Measurements from ENCODE around the gene RET.

Gene RET

DNA sequence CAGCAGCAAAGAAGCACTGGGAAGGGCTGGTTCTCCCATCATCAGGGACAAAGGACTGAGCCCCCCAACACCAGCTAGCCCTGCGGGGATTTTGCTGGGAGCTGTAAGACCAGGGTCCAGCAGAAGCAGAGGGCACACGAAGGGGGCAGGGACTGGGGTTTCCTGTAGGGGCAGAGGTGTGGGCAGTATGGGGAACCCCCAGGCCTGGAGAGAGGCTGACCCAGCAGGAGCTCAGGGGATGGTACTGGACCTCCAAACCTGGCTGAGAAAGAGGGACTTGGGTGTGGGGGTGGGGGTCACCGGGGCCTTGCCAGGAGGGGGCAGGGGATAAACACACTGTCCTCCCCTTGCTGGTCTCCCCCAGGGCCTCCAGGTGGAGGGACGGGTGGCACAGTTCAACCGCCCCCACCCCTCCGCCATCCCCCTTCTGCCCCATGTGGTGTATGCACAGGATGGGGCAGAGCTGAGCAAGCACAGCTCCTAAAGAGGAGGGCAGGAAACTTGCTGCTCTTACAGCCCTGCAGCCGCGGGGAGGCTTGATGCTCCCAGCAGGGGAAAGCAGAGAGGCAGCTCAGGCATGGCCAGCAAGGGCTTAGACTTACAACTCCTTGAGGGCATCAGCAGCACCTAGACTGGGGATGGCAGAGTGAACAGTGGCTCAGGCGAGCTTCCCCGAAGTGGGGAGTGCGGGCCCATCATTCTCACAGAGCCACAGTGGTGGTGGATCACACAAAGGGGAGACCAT is 12.4 kb upstream of the RET start:
- DNase-seq, result no peak

DNA sequence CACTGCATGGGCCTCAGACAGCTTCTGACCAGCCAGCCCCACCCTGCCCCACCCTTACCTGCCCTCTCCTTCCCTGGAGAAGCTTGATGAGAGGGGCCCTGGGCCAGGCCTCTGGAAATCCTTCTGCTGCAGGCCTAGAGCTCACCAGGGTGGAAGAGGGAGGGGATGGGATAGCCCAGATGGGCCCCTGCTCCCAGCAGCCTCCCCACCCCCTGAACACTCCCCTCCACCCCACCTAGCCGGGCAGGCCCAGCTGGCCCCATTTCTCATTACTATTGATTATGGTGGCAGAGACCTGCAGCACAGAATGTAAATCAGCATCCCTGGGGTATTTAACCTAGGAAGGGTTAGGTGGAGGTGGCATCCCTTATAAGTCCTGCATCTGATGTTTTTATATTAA is 11.6 kb upstream of the RET start:
- DNase-seq, result no peak

DNA sequence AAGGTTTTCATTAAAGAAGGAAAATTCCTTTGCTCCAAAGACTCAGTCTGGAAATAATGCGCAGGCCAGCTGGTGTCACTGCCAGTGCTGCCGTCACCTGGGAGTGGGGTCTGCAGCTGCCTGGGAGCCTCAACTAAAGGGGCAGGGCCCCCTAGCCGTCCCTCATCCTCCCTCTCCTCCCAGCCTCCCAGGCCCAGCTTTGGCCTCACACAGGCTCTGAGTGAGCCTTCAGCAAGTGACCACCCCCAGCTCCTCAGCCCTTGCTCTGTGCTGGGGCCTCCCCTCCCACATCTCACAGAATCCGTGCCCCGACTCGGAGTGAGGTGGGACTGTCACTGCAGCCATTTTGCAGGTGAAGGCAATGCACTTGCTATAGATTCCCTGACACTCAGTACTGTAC is 11.1 kb upstream of the RET start:
- no peak for DNase-seq

DNA sequence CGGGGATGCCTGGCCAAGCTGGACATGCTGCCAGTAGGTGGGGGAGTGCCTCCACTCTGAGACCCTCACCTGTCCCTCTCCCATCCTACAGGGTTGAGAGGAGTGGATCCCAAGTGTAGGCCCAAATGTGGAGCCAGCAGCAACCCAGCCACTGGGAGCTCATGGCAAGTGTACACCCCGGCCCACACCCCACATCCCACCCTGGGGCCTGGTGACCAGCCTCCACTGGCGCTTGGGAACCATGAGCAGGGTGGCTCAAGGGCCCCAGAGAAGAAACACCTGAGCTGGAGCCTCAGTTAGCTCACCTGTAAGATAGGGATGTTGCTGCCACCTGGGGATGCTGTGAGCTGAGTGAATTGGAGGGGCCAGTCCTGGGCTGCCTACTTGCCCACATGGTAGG is 10.4 kb upstream of the RET start:
- no peak for DNase-seq

DNA sequence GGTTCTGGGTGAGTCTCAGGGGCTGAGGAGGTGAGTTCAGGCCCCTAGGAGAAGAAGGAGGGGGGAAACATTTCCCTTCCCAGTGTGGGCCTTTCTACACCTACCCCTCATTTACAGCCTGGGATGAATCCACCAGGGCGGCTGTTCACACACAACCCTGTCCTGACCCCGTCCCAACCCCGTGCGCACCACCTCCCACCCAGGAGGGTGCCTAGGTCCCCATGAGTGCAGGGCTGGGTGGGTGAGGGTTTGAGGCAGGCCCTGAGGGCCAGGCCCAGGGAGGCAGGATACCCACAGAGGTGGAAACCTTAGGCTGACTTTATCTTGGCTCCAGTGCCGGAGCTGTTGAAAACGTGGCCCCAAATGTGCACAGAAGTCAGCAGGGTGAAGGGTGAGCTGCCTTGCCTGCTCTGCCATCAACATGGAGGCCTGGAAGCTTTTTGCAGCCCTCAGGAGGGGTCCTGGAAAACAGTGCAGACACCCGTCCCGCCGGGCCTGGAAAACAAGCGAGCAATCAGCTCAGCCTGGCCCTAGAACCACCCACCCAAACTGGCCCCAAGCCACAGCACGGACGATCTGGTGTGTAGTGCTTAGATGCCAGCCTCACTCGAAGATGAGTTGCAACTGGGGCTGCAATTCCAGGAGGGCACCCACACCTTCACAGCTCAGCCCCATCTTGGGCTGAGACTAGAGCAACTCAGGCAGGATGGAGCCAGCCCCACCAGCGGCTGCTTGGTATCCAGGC is 9.3 kb upstream of the RET start:
- no peak for DNase-seq

DNA sequence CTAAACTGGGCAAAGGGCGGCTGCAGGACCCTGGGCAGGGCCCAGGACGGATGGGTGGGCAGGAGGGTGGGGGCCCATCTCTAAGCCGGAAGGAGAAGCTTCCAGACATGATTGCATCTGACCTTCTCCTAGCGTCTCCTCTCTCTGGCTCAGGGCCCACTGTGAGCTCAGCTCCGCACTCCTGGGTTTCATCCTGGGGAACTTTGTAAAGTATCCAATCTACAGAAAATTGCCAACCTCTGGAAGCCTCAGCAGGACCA is 8.8 kb upstream of the RET start:
- DNase-seq, result no peak

DNA sequence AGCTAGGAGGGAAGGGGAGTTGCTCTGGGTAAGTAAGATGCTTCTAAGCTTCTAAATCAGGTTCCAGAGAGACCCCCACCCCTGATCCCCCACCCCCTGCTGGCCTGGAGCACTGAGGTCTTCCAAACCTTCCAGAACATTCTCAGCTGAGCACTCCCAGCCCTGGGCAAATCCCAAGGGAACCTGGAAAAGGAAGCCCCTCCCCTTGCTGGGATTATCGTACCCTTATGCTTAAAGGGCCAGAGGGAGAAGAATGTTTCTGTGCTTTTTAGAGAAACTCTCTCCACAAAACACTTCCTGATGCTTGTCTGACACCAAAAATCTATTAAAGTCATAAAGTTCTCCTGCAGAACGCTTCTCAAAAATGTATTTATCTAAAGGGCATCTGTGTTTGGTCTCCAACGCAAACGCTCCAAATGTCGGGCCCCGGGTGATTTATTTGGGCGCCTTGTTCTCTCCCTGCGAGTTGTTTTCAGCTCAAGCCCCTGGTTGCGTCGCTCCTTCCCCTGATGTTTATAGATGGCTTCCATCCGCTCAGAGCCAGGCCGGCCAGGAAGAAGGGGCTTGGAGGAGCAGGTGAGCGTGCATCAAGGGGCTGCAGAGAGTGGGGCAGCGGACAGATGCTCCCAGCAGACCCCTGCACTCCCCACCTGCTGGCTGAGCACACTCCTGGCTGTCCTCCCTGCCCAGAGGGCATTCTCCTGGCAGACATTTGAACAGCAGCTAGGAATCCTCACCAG is 8.2 kb upstream of the RET start:
- DNase-seq, result no peak

DNA sequence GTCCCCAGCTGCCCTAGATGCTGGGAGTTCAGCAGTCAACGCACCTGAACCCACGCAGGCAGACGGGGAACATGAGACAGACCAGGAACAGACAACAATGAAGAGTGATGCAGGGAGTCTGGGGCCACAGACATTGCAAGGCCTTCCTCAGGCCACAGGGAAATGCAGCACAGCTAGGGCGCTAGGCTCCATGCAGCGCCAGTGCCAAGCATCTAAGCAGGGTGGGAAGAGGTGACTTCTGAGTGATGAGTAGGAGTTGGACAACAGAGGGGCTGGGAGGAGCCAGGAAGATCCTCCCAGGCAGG is 7.7 kb upstream of the RET start:
- no peak for DNase-seq

DNA sequence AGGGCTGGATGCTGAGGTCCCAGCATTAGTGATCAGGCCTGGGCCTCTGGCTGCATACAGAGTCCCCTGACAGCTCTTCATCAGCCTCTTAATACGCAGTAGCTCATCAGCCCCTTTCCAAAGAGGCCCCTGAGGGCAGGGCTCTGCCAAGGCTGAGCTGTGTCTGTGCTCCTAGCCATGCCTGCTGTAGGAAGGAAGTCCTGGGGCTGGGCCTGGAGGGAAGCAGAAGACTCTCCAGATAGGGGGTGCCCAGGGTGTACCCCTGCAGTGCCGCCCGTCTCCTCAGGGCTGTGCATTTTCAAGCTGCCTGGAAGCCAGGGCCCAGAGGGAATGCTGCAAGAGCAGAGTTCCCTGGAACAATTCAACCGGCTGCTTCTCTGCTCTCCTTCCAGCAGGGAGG is 7.3 kb upstream of the RET start:
- no peak for DNase-seq

DNA sequence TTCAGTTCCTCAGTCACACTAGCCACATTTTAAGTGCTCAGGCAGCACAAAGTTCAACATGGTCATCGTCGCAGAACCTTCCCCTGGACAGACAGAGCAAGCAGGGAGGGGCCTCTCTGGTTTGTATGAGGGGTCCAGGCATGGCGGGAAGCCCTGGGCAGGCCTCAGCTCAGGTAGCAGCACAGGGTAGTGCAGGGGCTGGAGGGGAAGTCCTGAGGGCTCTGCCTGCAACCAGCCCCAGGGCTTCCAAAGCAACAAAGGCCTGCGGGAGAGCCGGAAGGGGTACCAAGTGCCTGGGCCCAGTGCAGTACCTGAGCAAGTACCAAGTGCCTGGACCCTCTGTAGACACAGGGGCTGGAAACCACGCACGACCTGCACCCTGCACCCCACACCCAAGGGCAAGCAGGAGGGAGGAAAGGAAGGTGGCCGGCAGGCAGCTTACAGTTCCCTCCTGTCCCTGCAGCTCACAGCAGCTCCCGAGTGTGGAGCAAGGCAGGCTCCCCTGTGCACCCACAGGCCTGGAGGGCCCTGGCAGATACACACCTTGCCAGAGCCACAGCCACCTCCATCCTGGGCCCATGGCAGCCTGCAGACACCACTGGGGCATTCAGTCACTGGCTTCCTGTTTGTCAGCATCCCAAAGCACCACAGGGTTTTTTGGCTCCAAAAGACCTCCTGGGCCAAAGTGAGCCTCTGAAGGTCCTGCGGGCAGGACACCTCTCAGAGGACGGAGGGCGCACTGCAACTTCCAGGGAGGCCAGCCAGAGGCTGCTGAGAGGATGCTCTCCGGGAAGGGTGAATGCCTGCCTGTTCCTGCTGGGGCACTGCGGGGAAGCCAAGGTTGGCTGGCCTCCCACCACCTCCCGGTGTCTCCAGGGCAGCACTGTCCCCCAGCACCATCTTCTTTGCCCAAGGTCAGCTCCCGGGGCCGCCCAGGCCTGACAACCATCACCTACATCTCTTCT is 6.5 kb upstream of the RET start:
- DNase-seq, result no peak

DNA sequence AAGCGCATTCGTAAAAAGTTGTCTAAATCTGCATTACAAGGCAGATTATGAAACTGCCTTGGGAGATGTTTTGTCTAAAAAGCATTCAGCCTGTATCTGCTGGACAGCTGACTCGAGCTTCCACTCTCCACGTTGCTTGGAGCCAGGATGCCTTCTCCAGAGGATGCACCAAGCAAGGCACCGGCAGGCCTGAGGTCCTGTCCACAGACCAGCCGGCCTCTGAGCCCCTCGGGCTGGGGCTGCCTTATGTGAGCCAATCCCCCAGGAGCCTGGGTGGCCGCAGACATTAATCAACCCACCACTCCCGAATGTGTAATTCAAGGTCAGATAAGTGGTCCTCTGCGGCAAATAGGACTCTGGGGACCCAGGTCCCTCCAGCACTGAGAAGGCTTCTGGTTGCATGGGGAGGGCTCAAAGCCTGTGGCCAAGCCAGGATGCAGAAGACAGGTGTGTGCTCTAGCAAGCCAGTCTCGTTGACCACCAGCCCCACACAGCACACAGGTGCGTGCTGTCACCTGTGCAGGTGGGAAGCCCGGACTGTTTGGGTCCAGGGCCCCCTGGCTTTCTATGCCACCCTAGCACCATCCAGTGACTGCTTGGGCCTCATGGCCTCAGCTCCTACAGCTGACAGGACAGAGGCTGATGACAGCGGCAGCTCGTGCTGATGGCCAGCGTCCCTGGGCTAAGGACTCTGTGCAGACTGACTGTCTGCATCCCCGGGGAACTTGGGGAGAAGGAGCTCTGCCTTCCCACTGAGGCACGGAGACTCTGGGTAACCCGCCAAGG is 4.8 kb upstream of the RET start:
- no peak for DNase-seq

DNA sequence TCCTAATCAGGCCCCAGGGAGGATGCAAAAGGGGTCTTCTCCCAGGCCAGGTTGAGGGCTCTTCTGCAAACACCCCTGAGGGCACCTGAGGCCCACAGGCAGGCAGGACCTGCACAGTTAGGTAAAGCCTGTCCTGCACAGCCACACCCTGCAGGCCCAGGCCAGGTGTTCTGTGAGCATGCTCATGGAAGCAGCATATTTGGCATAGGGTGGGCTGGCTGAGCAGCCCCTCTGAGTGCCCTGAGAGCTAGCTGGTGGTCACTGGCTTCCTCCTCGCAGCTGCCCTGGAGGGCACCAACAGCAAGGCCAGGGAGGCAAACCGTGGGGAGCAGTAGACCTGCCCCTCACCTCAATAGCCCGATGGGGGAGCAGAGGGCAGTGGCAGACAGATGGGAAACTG is 3.7 kb upstream of the RET start:
- DNase-seq, result no peak

DNA sequence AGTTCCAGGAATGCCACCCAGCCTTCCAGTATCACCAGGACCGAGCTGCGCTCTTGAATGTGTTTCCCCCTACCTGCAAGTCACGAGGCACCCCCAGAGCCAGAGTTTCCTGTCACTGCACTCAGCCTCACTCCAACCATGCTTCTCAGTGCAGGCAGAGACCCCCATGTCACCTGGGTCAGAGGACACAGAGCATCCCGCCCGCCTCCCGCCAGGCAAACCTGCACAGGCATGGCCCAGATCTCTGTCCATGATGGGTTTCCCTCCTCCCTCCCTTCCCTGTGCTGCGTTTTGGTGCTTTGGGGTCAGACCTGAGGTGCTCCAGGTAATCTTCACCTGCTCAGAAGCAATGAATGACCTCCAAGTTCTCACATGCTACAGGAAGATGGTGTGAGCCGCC is 3.1 kb upstream of the RET start:
- DNase-seq, result no peak

DNA sequence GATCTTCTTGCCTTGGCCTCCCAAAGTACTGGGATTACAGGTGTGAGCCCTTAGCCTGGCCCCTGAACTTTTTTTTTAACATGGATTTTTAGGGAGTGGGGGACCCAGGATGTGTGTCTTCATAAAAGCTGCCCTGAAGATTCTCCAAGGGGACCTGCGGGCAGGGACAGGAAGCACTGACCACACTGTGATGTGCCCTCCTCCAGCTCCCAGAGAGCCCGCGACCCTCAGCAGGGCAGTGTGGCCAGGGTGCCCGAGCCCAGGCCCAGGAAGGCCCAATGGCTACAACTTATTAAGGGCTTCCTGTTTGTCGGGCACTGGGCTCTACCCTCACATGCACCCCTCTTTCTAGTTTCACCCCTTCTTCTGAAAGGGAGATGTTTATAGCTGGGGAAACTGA is 2.5 kb upstream of the RET start:
- no peak for DNase-seq

DNA sequence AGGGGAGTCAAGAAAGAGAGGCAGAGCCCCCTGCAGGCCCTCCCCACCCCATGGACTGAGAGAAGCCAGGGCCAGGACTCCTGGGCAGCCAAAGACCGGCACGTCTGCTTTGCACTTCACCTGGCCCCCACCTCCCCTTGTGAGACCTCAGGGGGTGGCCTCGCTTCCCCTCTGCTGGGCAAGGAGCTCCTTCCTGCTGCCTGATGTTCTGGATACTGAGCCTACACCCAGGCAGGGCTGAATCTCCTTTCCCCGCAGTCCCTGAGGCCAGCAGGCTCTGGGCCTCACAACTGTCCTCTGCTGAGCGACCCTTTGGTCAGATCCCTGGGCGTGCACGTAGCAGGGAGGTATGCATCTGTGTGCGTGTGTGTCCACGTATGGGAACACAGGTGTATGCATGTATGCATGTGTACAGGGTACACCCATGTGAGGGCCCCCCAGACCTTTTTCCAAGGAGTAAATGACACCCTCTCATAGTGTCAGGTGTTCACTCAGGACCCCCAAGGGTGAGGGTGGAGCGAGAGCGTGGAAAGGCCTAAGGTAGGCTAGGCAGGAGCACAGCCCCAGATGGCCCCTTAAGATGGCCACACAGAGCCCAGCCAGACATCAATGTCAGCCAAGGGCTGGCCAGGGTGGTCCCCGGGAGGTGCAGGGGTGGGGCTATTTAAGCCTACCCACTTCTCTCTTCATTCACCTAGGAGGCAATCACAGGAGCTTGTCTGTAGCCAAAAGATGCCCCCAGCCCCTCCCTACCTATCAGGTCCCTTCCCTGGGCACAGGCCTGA is 1.9 kb upstream of the RET start:
- no peak for DNase-seq

DNA sequence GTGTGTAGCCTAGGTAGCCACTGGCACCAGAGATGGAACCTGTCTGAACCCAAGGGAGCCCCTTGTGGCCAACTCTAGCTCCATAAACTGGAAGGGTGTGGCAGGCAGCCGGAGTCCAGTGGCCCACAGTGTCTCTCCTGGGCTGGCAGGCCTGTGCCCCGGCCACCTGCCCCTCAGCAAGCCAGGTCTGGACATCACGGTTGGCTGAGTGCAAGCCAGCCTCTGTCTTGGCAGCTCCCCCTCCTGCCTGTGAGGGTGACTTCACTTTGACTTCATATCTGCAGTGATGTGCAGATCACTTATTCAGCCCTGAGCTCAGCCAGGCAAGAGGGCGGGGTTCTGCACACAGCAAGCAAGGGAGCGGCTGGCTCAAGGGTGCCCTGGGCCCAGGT is 1.3 kb upstream of the RET start:
- no peak for DNase-seq

DNA sequence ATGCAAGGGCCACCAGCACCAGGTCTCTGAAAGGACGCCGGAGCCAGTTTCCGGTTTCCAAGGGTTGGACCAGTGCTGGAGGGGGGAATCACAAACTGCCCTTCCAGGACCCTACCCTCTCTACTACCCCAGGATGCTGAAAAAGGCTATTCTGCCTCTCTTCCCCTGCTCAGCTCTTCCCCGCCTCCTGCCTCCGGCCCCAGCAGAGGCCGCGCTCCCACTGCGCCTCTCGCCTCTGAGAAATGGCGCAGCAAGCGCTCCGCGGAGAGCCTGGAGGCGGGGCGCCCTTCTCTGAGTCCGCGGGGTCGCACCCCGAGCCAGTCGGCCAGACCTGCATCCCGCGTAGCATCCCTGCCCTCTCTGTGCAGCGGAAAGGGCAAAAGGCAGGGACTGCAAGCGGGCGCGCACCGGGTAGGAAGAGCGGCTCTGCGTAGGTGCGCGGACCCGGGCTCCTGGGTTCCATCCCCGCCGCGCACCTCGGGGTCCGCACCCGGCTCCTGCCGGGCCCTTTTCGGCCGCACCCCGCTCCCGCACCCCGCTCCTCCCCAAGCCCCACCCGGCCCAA is 476 bp upstream of the RET start:
- DNase-seq, result no peak

DNA sequence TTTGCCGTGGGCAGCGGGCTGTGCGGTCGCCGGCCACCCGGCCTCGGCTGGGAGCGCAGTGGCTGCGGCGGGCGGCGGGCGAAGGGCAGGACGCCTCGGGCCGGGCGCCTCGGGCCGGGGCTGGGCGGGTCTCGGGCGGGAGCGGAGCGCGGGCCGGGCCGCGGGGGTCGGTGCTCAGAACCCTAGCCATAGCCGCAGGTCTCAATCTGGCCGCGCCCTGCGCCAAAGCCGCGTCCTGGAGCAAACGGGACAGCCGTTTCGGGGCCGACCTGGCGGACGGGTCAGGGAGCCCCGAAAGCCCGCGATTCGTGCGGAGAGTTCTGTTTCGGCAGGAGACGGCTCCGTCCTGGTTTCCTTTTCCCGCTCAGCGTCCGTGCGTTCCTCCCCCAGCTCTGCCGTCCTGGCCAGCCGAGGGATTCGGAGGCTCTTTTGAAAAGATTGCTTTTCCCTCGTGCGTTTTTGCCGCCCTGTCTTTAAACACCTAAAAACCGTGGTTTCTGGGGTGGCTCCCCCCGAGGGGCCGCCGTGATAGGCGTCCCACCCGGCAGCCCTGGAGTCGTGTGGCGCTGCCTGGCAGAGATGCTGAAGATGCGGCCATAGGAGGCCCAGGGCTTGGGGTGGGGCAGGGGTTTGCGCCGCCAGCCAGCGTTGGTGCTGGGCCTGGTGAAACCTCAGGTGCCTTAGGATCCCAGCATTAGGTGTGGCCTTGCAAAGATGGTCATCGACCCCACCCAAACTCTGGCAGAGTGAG is 727 bp downstream of the RET start:
- DNase-seq, result no peak

DNA sequence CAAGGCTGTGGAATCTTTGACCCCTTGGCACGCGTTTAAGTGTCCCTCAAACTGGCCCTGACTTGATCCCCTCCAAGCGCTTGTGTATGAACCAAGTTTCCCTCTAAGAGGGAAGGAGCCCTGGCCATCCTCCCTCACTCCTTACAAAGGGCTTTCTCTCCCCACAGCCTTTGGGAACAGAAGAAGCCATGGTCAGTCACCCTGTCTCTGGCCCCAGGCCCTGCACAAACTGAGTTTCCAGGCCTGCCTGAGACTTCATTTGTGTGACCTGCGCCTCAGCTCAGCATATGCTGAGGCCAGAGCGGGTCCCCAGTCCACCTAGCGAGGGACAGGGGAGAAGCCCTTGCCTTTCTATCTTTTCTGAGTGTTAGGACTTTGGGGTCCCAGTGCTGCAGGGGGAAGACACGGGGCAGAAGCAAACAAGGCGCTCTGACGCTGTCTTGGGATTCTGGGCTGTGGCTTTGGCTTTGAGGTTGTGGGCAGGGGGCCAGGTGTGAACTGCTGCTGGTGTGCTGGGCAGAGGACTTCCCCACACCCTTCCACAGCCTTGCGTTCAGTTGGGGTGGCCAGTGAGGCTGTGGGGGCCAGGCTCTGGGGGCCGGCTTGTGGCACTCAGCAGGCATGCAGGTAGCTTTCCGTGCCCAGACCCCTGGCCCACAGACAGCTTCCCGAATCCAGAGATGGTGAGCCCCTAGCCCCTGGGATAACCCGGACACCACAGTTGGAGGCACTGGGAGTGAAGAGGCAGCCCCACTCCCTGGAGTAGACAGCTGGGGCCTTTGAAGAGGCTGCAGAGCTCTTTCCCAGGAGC is 1.5 kb downstream of the RET start:
- DNase-seq, result no peak

DNA sequence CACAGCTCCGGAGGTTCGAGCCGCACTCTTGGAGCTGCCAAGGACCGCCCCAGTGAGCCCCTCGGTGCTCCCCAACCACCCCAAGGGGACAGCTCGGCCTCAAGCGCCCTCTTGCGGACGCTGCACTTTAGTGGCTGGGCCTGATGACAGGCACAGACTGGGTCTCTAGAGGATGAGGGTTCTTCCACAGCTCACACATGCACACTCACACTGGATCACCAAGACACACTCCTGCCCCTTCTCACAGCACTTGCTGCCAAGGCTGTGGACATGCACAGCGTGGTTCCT is 2.1 kb downstream of the RET start:
- DNase-seq, result no peak

Measured in central memory CD4-positive, alpha-beta T cell (primary cell).